Measurements from ENCODE around the gene KRTAP5-4.

The KRTAP5-4 gene

DNA sequence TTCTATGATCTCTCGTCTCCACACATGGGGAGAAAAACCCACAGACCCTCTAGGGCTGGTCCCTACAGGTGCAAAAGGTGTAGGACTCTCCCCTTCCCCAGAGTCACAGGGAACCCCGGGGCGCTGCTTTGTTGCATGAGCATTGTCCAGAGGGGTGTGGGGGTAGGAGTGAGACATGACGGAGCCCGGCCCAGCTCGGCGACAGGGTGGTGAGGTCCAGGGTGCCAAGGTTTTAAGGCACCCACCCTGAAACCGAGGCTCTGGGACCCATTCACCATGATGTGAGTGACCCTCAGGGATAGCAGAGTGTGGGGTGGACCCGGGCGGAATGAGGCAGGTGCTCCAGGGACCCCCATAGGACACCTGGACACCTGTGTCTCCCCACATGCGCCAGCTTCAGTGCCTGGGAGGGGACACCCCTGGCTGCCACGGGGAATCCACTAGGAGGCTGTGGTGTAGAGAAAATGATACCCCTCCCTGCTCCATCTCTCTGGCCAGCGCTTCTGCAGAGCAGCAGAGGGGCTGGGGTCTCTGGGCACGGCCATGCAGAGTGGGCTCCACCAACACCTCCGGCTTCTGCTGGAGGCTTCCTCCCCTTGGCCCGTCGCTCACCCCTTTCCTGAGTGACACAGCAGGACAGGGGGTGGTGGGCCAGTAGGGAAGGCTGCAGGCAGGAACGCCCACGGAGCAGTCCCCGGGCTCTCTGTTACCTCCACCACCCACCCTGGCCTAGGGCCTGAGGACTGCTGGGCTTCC, 22.8 kb upstream of the KRTAP5-4 start:
- TF ChIP-seq, protein P1, sequence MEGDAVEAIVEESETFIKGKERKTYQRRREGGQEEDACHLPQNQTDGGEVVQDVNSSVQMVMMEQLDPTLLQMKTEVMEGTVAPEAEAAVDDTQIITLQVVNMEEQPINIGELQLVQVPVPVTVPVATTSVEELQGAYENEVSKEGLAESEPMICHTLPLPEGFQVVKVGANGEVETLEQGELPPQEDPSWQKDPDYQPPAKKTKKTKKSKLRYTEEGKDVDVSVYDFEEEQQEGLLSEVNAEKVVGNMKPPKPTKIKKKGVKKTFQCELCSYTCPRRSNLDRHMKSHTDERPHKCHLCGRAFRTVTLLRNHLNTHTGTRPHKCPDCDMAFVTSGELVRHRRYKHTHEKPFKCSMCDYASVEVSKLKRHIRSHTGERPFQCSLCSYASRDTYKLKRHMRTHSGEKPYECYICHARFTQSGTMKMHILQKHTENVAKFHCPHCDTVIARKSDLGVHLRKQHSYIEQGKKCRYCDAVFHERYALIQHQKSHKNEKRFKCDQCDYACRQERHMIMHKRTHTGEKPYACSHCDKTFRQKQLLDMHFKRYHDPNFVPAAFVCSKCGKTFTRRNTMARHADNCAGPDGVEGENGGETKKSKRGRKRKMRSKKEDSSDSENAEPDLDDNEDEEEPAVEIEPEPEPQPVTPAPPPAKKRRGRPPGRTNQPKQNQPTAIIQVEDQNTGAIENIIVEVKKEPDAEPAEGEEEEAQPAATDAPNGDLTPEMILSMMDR (IDR thresholded peaks at IDR 0.05; ENCODE audit: extremely low read depth, missing control alignments), result no peak
- DNase-seq (ENCODE audit: low spot score), result no peak

DNA sequence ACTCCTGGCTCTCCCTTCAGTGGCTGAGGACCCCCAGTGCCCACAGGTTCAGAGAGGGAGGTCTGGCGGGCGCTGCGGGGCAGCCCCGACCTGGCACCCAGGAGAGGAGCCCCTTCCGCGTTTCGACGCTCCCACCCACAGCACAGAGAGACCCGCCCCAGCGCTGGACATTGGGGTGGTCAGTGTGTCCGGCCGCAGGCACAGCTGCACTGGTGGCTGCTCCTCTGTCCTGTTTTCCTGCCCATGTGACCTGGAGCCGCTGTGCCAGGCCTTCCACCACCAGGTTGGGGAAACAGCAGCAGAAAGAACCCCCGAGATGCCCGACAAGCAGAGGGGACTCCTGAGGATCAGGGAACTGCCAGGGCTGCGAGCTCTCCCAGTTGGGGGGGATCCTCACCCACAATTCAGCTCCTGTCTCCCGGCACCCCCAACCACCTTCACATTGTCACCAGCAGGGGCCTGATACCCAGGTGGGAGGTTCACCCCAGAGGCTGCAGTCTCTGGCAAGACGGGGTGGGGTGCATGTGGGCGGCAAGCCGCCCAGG, 21.3 kb upstream of the KRTAP5-4 start:
- no peak for DNase-seq (ENCODE audit: low spot score)
- TF ChIP-seq, protein P1 (IDR thresholded peaks at IDR 0.05; ENCODE audit: extremely low read depth, missing control alignments), result no peak

DNA sequence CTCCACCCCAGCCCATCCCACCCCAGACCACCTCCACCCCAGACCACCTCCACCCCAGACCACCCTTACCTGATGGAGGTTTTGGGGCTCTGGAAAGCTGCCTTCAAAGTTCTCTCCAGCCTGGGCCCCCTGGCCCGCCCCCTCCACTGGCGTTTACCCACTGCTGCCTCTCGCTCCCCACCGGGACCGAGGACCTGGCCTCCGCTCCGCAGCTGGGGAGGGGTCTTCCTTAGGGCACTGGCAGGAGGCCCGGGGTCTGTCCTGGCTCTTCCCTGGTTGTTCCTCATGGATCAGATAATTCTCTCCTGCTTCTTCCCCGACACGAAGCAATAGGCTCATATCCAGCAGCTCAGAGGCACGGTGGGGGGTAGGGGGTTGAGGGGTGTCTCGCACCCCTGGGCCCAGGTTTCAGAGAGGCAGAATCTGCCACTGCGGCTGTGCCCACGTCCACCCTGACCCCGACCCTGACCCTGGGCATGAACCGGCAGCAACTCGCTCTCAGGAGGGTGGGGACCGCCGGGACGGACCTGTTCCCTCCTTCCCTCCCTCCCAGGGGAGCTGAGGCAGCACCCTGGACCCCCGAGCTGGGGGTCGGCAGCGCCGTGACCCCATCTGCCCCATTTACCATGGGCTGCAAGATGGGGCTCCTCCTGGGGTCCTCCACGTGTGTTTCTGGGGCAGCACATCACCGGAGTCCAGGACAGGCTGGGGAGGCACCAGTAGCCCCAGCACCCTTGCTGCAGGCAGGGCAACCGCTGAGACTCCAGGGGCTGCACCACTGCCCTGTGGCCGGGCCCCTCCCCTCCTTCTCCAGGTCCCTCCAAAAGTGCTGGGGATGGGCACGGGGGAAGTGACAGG, 20.6 kb upstream of the KRTAP5-4 start:
- no peak for DNase-seq (ENCODE audit: low spot score)
- TF ChIP-seq, protein P1 (IDR thresholded peaks at IDR 0.05; ENCODE audit: extremely low read depth, missing control alignments), result no peak

- DNase-seq (ENCODE audit: low spot score), result no peak
- TF ChIP-seq, protein P1 (IDR thresholded peaks at IDR 0.05; ENCODE audit: extremely low read depth, missing control alignments), result no peak
Measured at GRCh38 chr11:1641096-1641495, 19.2 kb upstream of the KRTAP5-4 start.

GRCh38 chr11:1640076-1640946, 18.4 kb upstream of the KRTAP5-4 start:
- TF ChIP-seq, protein P1 (IDR thresholded peaks at IDR 0.05; ENCODE audit: extremely low read depth, missing control alignments), result peak; percentile 58
- peak; percentile 66 for DNase-seq (ENCODE audit: low spot score)

DNA sequence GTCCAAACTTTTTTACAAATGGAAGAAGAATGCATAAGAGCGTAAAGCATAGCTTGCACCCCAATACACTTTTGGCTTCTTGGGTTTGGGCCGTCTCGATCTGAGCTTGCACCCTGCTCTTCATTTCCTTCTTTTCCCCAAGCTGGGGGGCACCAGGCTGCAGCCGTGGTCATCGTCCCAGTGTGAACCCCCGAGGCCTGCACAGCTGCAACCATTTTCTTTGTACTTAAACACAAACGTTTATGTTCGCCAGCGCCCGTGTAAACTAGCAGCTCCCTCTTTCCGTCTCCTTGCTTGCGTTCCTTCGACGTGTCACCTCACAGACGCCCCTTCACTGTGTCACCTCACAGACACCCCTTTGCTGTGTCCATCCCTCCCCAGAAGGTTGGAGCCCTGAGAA, 17.7 kb upstream of the KRTAP5-4 start:
- TF ChIP-seq, protein P1 (IDR thresholded peaks at IDR 0.05; ENCODE audit: extremely low read depth, missing control alignments), result no peak
- no peak for DNase-seq (ENCODE audit: low spot score)

All from GM20000 (cell line).